Ishikawa (cell line): ENCODE results near the gene ROS1.
A peak's percentile ranks its signal among the peaks of the same experiment; 100 is the strongest.

ENCODE experiments used
- CEBPB ChIP-seq: IDR thresholded peaks from 2 replicates; pipeline ENCODE4 v1.6.1; 2012
- CREB1 ChIP-seq: IDR thresholded peaks from 2 replicates; pipeline ENCODE4 v1.6.1; 2012; ENCODE audit warnings: low read depth
- EGR1 ChIP-seq: IDR thresholded peaks from 2 replicates; pipeline ENCODE4 v1.6.1; 2012
- FOXM1 ChIP-seq: IDR thresholded peaks from 2 replicates; pipeline ENCODE4 v1.6.1; 2012; ENCODE audit warnings: low read depth, borderline replicate concordance
- MAX ChIP-seq: IDR thresholded peaks from 2 replicates; pipeline ENCODE4 v1.6.1; 2012
- NFIC ChIP-seq: IDR thresholded peaks from 2 replicates; pipeline ENCODE4 v1.6.1; 2012
- RAD21 ChIP-seq: IDR thresholded peaks from 2 replicates; pipeline ENCODE4 v1.6.1; 2012; ENCODE audit warnings: low read depth
- REST ChIP-seq: IDR thresholded peaks from 2 replicates; pipeline ENCODE4 v1.6.1; 2012; ENCODE audit warnings: low read depth, mild to moderate bottlenecking
- TAF1 ChIP-seq: IDR thresholded peaks from 2 replicates; pipeline ENCODE4 v1.6.1; 2012; ENCODE audit warnings: low read depth, mild to moderate bottlenecking
- TCF12 ChIP-seq: IDR thresholded peaks from 2 replicates; pipeline ENCODE4 v1.6.1; 2012; ENCODE audit warnings: low read depth
- TEAD4 ChIP-seq: IDR thresholded peaks from 2 replicates; pipeline ENCODE4 v1.6.1; 2012
- USF1 ChIP-seq: IDR thresholded peaks from 2 replicates; pipeline ENCODE4 v1.6.1; 2012
- YY1 ChIP-seq: IDR thresholded peaks from 2 replicates; pipeline ENCODE4 v1.6.1; 2012; ENCODE audit warnings: low read depth
- ZBTB7A ChIP-seq: IDR thresholded peaks from 2 replicates; pipeline ENCODE4 v1.6.1; 2012; ENCODE audit warnings: low read depth

ROS1 gene

GRCh38 chr6:117414770-117415169, 11.0 kb downstream of the ROS1 start:
- TF ChIP-seq CEBPB = no peak

- TF ChIP-seq RAD21 = no peak
- TF ChIP-seq USF1 = no peak
- no peak for TF ChIP-seq YY1
- no peak for TF ChIP-seq EGR1
Observed at GRCh38 chr6:117411474-117411873, 14.3 kb downstream of the ROS1 start.

- TF ChIP-seq CREB1 (no peak), RAD21 (no peak), NFIC (no peak), CEBPB (no peak), USF1 (no peak), FOXM1 (no peak), EGR1 (no peak), ZBTB7A (no peak), REST (no peak), TEAD4 (no peak), TCF12 (no peak), TAF1 (no peak)
Observed at GRCh38 chr6:117409863-117410262, 15.9 kb downstream of the ROS1 start.

GRCh38 chr6:117409420-117409819, 16.3 kb downstream of the ROS1 start:
- TF ChIP-seq MAX (no peak), NFIC (no peak), TAF1 (no peak), USF1 (no peak), TCF12 (no peak), FOXM1 (no peak), CEBPB (no peak)

- no peak for TF ChIP-seq USF1
- TF ChIP-seq RAD21 = peak; percentile 50
Observed at GRCh38 chr6:117404548-117404947, 21.2 kb downstream of the ROS1 start.

GRCh38 chr6:117401799-117402198, 23.9 kb downstream of the ROS1 start:
- TF ChIP-seq EGR1 = no peak
- no peak for TF ChIP-seq TEAD4
- no peak for TF ChIP-seq YY1
- TF ChIP-seq CREB1 = no peak
- TF ChIP-seq NFIC = no peak
- TF ChIP-seq REST = no peak
- TF ChIP-seq MAX = no peak

GRCh38 chr6:117399924-117400323, 25.8 kb downstream of the ROS1 start:
- TF ChIP-seq RAD21 (peak; percentile 32), NFIC (no peak)
